ENCODE data around the gene SNX10.
A peak's percentile ranks its signal among the peaks of the same experiment; 100 is the strongest.

SNX10 gene

DNA sequence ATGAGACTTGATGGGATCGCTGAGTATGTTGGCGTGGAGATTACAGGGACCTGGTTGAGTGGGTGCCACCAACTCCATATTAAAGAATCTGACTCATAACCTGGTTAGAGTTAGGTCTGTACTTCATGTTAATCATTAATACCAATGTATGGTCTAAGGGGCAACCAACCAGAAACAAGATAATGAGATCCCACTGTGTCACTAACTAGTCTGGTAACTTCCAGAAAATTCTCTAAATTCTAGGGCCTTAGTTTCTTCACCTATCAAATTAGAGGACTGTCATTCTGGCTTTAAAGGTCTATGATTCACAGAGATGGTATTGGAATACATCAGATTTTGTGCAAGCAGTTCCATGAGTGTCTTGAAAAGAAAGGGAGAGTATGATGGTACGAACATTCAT lies 102.2 kb downstream of the SNX10 start:
- Histone ChIP-seq H3K79me1 (ENCODE audit: low read depth, low read length) (no peaks in the 10 kb centered on the region), H3K4me2 (ENCODE audit: insufficient read depth, low read length, poor library complexity, severe bottlenecking) (no peak overlapping the region), H3K14ac (ENCODE audit: low read length) (no peak overlapping the region), H3K27ac (replicated peaks; ENCODE audit: low read length) (no peak overlapping the region), H3K27me3 (ENCODE audit: control insufficient read depth in 3 of 3, insufficient read depth in 3 of 3, low read depth in 1 of 3, low read length in 3 of 3) (no peaks in the 10 kb centered on the region), H3K4me3 (ENCODE audit: low read length in 2 of 2) (no peak overlapping the region), H3K4ac (ENCODE audit: low read length) (no peak overlapping the region), H2AFZ (ENCODE audit: low read length) (no peak overlapping the region), H2AK5ac (ENCODE audit: low read depth, low read length) (no peak overlapping the region), H2BK5ac (ENCODE audit: low read length) (no peak overlapping the region), H4K91ac (ENCODE audit: low read depth, low read length, poor library complexity) (no peak overlapping the region), H3K23ac (ENCODE audit: low read depth, low read length, poor library complexity) (no peak overlapping the region), H3K9ac (ENCODE audit: low read depth, low read length, poor library complexity) (no peak overlapping the region), H2BK120ac (ENCODE audit: low read depth, low read length) (no peak overlapping the region), H3K4me1 (ENCODE audit: control insufficient read depth in 2 of 2, insufficient read depth in 1 of 2, low read depth in 1 of 2, low read length in 2 of 2) (peaks cover 12 to 21% of the 10 kb centered on the region in 2 donors), H4K8ac (ENCODE audit: low read depth, low read length) (no peak overlapping the region), H3K18ac (ENCODE audit: low read length) (no peak overlapping the region), H2BK15ac (ENCODE audit: low read length) (no peak overlapping the region), H3K36me3 (replicated peaks in 1 of 2; ENCODE audit: control insufficient read depth in 2 of 2, insufficient read depth in 2 of 2, low read length in 2 of 2) (no peaks in the 10 kb centered on the region), H2BK12ac (ENCODE audit: low read length) (no peak overlapping the region), H3K9me3 (replicated peaks in 1 of 2; ENCODE audit: control insufficient read depth in 2 of 2, insufficient read depth in 1 of 2, low read depth in 1 of 2, low read length in 2 of 2) (no peaks in the 10 kb centered on the region)
- no CpG with 5 or more reads among the region's 3 CpGs for WGBS, 2 donors (ENCODE audit: extremely low coverage in 2 of 2, insufficient read length in 2 of 2, insufficient replicate concordance in 1 of 2)
- DNase-seq (ENCODE audit: low spot score): no peak

DNA sequence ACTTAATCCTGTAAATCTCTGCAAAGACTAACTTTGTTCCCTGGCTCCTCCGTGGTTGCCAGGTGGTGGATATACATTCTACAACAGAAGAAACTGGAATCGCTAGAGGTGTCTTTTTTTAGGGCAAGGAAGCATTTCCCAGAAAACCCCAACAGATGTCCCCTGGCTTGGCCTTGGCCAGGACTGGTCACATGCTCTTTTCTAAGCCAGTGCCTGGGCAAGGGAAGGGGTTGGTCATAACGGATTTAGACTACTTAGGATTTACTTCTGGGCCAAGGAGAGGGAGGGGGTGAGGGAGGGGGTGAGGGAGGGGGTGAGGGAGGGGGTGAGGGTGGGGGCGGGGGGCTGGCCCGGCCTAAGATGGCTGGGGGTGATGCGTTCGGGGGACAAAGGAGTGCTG lies 105.7 kb downstream of the SNX10 start:
- Histone ChIP-seq H3K27ac (replicated peaks; ENCODE audit: low read length) (no peak overlapping the region), H3K14ac (ENCODE audit: low read length) (no peak overlapping the region), H3K27me3 (ENCODE audit: control insufficient read depth in 3 of 3, insufficient read depth in 3 of 3, low read depth in 1 of 3, low read length in 3 of 3) (no peaks in the 10 kb centered on the region), H4K91ac (ENCODE audit: low read depth, low read length, poor library complexity) (no peak overlapping the region), H2AK5ac (ENCODE audit: low read depth, low read length) (no peak overlapping the region), H3K4me1 (ENCODE audit: control insufficient read depth in 2 of 2, insufficient read depth in 1 of 2, low read depth in 1 of 2, low read length in 2 of 2) (peaks cover 16 to 20% of the 10 kb centered on the region in 2 donors), H2BK12ac (ENCODE audit: low read length) (no peak overlapping the region), H2BK120ac (ENCODE audit: low read depth, low read length) (no peak overlapping the region), H3K18ac (ENCODE audit: low read length) (peak overlapping the region; percentile 82), H2BK5ac (ENCODE audit: low read length) (no peak overlapping the region), H3K9ac (ENCODE audit: low read depth, low read length, poor library complexity) (no peak overlapping the region), H3K79me1 (ENCODE audit: low read depth, low read length) (no peaks in the 10 kb centered on the region), H3K4me3 (ENCODE audit: low read length in 2 of 2) (no peak overlapping the region), H2BK15ac (ENCODE audit: low read length) (no peak overlapping the region), H3K4me2 (ENCODE audit: insufficient read depth, low read length, poor library complexity, severe bottlenecking) (no peak overlapping the region), H3K9me3 (replicated peaks in 1 of 2; ENCODE audit: control insufficient read depth in 2 of 2, insufficient read depth in 1 of 2, low read depth in 1 of 2, low read length in 2 of 2) (no peaks in the 10 kb centered on the region), H2AFZ (ENCODE audit: low read length) (peak overlapping the region; percentile 43), H3K36me3 (replicated peaks in 1 of 2; ENCODE audit: control insufficient read depth in 2 of 2, insufficient read depth in 2 of 2, low read length in 2 of 2) (no peaks in the 10 kb centered on the region), H3K4ac (ENCODE audit: low read length) (no peak overlapping the region), H4K8ac (ENCODE audit: low read depth, low read length) (no peak overlapping the region), H3K23ac (ENCODE audit: low read depth, low read length, poor library complexity) (no peak overlapping the region)
- WGBS, 2 donors (ENCODE audit: extremely low coverage in 2 of 2, insufficient read length in 2 of 2, insufficient replicate concordance in 1 of 2): no CpG with 5 or more reads among the region's 7 CpGs
- DNase-seq (ENCODE audit: low spot score): no peak

DNA sequence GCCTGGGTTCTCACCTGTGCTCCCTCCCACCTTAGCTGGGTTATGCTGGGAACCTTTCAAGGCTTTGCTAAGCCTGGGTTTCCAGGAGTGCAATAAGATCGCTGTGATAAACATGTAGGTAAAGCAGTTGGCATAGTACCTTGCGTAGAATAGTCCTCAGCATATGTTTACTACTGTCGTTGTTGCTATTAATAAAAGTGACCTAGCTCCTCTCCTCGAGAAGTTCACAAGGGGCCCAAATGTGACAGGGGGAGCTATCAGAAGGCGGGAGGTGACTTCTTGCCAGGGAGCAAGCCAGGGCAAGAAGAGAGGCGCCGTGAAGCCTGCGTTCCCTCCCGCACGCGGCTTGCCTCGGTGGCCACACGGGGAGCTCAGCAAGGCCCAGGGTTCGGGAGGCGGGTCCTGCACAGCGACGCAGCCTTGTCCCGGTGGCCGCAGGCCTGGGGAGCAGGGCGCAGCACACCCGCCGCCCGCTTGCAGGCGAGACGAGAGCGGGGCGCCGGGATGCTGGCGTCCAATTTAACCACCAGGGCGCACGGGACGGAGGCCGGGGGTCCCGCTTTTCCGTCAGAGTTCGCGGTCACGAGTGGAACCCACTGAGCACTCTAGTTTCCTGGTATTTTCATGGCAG lies 106.2 kb downstream of the SNX10 start:
- Histone ChIP-seq H3K9ac (ENCODE audit: low read depth, low read length, poor library complexity) (peak overlapping the region; percentile 80), H3K18ac (ENCODE audit: low read length) (peak overlapping the region; percentile 97), H3K36me3 (replicated peaks in 1 of 2; ENCODE audit: control insufficient read depth in 2 of 2, insufficient read depth in 2 of 2, low read length in 2 of 2) (no peaks in the 10 kb centered on the region), H3K79me1 (ENCODE audit: low read depth, low read length) (no peaks in the 10 kb centered on the region), H4K91ac (ENCODE audit: low read depth, low read length, poor library complexity) (no peak overlapping the region), H3K4me2 (ENCODE audit: insufficient read depth, low read length, poor library complexity, severe bottlenecking) (peak overlapping the region; percentile 78), H2BK15ac (ENCODE audit: low read length) (peak overlapping the region; percentile 90), H3K4me3 (ENCODE audit: low read length in 2 of 2) (peak overlapping the region; percentile 64 to 65), H3K9me3 (replicated peaks in 1 of 2; ENCODE audit: control insufficient read depth in 2 of 2, insufficient read depth in 1 of 2, low read depth in 1 of 2, low read length in 2 of 2) (no peaks in the 10 kb centered on the region), H3K4me1 (ENCODE audit: control insufficient read depth in 2 of 2, insufficient read depth in 1 of 2, low read depth in 1 of 2, low read length in 2 of 2) (peaks cover 16 to 20% of the 10 kb centered on the region in 2 donors), H2BK120ac (ENCODE audit: low read depth, low read length) (no peak overlapping the region), H2BK5ac (ENCODE audit: low read length) (peak overlapping the region; percentile 69), H3K27ac (replicated peaks; ENCODE audit: low read length) (peak overlapping the region; percentile 93), H2AK5ac (ENCODE audit: low read depth, low read length) (no peak overlapping the region), H3K27me3 (ENCODE audit: control insufficient read depth in 3 of 3, insufficient read depth in 3 of 3, low read depth in 1 of 3, low read length in 3 of 3) (no peaks in the 10 kb centered on the region), H2BK12ac (ENCODE audit: low read length) (no peak overlapping the region), H3K4ac (ENCODE audit: low read length) (no peak overlapping the region), H3K23ac (ENCODE audit: low read depth, low read length, poor library complexity) (peak overlapping the region; percentile 44), H4K8ac (ENCODE audit: low read depth, low read length) (peak overlapping the region; percentile 19), H3K14ac (ENCODE audit: low read length) (peak overlapping the region; percentile 94), H2AFZ (ENCODE audit: low read length) (peak overlapping the region; percentile 94)
- DNase-seq (ENCODE audit: low spot score): peak; percentile 51
- no CpG with 5 or more reads among the region's 38 CpGs for WGBS, 2 donors (ENCODE audit: extremely low coverage in 2 of 2, insufficient read length in 2 of 2, insufficient replicate concordance in 1 of 2)

DNA sequence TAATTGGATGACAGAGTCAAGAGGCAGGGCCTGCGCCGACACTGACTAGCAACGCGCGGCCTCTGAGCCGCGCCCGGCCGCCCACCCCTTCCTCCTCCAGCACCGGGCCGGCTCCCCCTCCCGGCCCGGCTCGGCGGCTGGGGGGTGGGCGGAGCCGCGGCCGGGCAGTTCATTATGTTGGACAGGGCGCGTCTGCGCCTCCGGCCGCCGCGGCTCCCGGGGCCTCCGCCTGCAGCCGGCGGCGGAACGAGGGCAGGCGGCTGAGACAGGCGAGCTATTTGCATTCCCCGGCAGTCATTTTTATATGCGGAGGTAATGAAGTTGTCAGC lies 106.7 kb downstream of the SNX10 start:
- Histone ChIP-seq H3K27me3 (ENCODE audit: control insufficient read depth in 3 of 3, insufficient read depth in 3 of 3, low read depth in 1 of 3, low read length in 3 of 3) (no peaks in the 10 kb centered on the region), H3K9ac (ENCODE audit: low read depth, low read length, poor library complexity) (peak overlapping the region; percentile 97), H2AFZ (ENCODE audit: low read length) (peak overlapping the region; percentile 94), H3K36me3 (replicated peaks in 1 of 2; ENCODE audit: control insufficient read depth in 2 of 2, insufficient read depth in 2 of 2, low read length in 2 of 2) (no peaks in the 10 kb centered on the region), H4K8ac (ENCODE audit: low read depth, low read length) (peak overlapping the region; percentile 19), H3K27ac (replicated peaks; ENCODE audit: low read length) (peak overlapping the region; percentile 93), H3K23ac (ENCODE audit: low read depth, low read length, poor library complexity) (peak overlapping the region; percentile 44), H4K91ac (ENCODE audit: low read depth, low read length, poor library complexity) (no peak overlapping the region), H2BK5ac (ENCODE audit: low read length) (peak overlapping the region; percentile 69), H3K4me1 (ENCODE audit: control insufficient read depth in 2 of 2, insufficient read depth in 1 of 2, low read depth in 1 of 2, low read length in 2 of 2) (peaks cover 16 to 20% of the 10 kb centered on the region in 2 donors), H2BK12ac (ENCODE audit: low read length) (no peak overlapping the region), H3K4me3 (ENCODE audit: low read length in 2 of 2) (peak overlapping the region; percentile 64 to 84), H3K4ac (ENCODE audit: low read length) (no peak overlapping the region), H3K14ac (ENCODE audit: low read length) (peak overlapping the region; percentile 94), H2AK5ac (ENCODE audit: low read depth, low read length) (no peak overlapping the region), H3K4me2 (ENCODE audit: insufficient read depth, low read length, poor library complexity, severe bottlenecking) (peak overlapping the region; percentile 78), H3K18ac (ENCODE audit: low read length) (peak overlapping the region; percentile 99), H3K9me3 (replicated peaks in 1 of 2; ENCODE audit: control insufficient read depth in 2 of 2, insufficient read depth in 1 of 2, low read depth in 1 of 2, low read length in 2 of 2) (no peaks in the 10 kb centered on the region), H2BK15ac (ENCODE audit: low read length) (peak overlapping the region; percentile 90), H2BK120ac (ENCODE audit: low read depth, low read length) (peak overlapping the region; percentile 93), H3K79me1 (ENCODE audit: low read depth, low read length) (no peaks in the 10 kb centered on the region)
- peak; percentile 76 for DNase-seq (ENCODE audit: low spot score)
- WGBS, 2 donors (ENCODE audit: extremely low coverage in 2 of 2, insufficient read length in 2 of 2, insufficient replicate concordance in 1 of 2): no CpG with 5 or more reads among the region's 36 CpGs

Data from neuronal stem cell (in vitro differentiated cells).